CMK (cell line): ENCODE measurements around the gene KRTAP9-9.
"Not testable (repeated sequence)": the region's sequence is repeated elsewhere in the genome, so short reads cannot be mapped to it uniquely, and the experiment has no call there.

Source experiments
- DNase-seq: peaks from one replicate; pipeline ENCODE4 v3.0.0-alpha.2; 2010; ENCODE audit warnings: low read depth

Gene KRTAP9-9

DNA sequence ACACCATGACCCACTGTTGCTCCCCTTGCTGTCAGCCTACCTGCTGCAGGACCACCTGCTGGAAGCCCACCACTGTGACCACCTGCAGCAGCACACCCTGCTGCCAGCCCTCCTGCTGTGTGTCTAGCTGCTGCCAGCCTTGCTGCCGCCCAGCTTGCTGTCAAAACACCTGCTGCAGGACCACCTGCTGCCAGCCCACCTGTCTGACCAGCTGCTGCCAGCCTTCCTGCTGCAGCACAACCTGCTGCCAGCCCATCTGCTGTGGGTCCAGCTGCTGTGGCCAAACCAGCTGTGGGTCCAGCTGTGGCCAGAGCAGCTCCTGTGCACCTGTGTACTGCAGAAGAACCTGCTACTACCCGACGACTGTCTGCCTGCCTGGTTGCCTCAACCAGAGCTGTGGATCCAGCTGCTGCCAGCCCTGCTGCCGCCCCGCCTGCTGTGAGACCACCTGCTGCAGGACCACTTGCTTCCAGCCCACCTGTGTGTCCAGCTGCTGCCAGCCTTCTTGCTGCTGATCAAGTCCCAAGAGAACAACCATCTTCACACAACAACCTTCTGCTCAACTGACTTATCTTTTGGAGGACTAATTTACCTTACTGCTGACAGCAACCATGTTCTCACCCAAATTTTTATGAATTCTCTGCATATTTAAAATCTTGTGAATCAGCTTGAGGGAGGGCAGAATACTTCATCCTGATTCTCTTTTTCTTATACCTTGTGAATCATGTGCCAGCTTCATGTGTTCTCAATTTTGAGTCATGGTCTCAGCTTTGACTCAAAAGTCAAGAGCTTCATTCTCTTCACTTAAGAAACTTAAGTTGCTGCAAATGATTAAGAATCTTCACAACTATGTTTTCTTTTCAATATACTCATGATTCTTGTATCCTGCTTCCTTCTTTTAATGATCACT lies at the start of gene KRTAP9-9:
Gene KRTAP9-9, plus strand, starts transcription at position 4 of the 910 bp plus-strand sequence.
- not testable (repeated sequence) for DNase-seq

DNA sequence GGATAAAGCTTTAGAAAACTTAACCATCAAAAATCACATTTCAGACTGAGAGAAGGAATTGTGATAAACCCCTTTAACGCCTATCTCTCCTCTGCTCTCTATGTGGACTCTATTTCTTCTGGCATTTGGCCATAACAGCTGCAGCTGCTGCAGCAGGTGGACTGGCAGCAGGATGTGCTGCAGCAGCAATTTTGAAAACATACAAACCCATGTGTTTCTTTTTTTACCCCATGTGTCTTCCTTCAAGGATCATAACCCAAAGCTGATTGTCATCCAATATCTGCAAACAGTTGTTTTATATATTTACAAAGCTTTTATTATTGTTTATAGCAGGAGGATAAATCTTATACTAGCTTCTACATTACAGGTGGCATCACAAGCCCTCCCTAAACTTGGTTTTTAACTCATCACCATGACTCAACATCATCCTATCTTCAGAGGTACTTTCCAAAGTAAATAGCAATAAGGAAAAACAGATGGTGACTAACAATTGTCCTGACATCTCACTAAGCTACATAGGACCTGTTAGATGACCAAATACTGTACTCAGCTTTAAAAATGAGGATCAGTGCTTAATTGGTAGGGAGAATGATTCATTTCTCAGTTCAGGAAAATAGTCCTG lies 43.2 kb upstream of the KRTAP9-9 start:
- no peak for DNase-seq

GRCh38 chr17:41212524-41213169 lies 42.5 kb upstream of the KRTAP9-9 start:
- DNase-seq: no peak

DNA sequence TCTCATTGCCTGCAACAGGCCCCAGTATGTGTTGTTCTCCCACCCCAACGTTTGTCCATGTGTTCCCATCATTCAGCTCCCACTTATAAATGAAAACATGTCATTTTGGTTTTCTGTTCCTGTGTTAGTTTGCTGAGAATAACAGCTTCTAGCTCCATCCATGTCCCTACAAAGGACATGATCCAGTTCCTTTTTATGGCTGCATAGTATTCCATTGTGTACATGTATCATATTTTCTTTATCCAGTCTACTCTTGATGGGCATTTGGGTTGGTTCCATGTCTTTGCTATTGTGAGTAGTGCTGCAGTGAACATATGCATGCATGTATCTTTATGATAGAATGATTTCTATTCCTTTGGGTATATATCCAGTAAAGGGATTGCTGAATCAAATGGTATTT lies 39.5 kb upstream of the KRTAP9-9 start:
- no peak for DNase-seq

DNA sequence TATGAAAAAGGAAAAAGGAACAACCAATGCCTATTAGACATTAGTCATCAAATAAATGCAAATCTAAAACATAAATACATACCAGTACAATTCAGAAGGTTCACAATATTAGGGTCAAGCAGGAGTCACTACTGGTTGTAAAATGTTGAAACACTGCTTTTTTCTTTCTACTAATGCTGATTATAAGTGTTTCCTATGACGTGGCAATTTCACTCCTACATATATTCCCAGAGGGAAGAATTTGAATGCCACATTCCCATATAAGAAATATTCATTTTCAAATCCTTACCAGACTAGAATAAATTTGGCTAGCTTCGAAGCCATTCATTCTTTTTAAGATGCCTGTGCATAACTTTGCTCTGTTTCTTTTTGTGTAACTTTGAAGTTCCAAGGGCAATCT lies 31.4 kb upstream of the KRTAP9-9 start:
- DNase-seq: no peak

GRCh38 chr17:41226051-41226450 lies 29.1 kb upstream of the KRTAP9-9 start:
- DNase-seq: no peak

DNA sequence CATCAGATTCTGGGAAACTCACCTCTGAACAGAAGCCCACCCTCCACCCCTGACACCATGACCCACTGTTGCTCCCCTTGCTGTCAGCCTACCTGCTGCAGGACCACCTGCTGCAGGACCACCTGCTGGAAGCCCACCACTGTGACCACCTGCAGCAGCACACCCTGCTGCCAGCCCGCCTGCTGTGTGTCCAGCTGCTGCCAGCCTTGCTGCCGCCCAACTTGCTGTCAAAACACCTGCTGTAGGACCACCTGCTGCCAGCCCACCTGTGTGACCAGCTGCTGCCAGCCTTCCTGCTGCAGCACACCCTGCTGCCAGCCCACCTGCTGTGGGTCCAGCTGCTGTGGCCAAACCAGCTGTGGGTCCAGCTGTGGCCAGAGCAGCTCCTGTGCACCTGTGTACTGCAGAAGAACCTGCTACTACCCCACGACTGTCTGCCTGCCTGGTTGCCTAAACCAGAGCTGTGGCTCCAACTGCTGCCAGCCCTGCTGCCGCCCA lies 28.5 kb upstream of the KRTAP9-9 start, which contains the start of gene KRTAP9-2:
Gene KRTAP9-2, plus strand, starts transcription at position 51 of the 498 bp plus-strand sequence. Its CDS starts 7 bp downstream, at position 58.
- not testable (repeated sequence) for DNase-seq

GRCh38 chr17:41230094-41230493 lies 25.1 kb upstream of the KRTAP9-9 start:
- no peak for DNase-seq

GRCh38 chr17:41231731-41232130 lies 23.5 kb upstream of the KRTAP9-9 start:
- DNase-seq: no peak

GRCh38 chr17:41232399-41233105 lies 22.6 kb upstream of the KRTAP9-9 start, which contains the start of gene KRTAP9-3:
KRTAP9-3 (plus strand) TSS chr17:41232449; CDS start chr17:41232502, 53 bp downstream.
- DNase-seq: not testable (repeated sequence)

- not testable (repeated sequence) for DNase-seq
Observed at GRCh38 chr17:41237116-41237515, 18.1 kb upstream of the KRTAP9-9 start.

DNA sequence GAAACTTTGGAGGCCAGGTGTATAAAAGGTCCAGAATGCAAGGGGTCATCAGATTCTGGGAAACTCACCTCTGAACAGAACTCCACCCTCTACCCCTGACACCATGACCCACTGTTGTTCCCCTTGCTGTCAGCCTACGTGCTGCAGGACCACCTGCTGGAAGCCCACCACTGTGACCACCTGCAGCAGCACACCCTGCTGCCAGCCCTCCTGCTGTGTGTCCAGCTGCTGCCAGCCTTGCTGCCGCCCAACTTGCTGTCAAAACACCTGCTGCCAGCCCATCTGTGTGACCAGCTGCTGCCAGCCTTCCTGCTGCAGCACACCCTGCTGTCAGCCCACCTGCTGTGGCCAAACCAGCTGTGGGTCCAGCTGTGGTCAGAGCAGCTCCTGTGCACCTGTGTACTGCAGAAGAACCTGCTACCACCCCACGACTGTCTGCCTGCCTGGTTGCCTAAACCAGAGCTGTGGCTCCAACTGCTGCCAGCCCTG lies 17.2 kb upstream of the KRTAP9-9 start, which contains the start of gene KRTAP9-8:
Gene KRTAP9-8, plus strand, starts transcription at position 51 of the 489 bp plus-strand sequence. Its CDS starts 53 bp downstream, at position 104.
- not testable (repeated sequence) for DNase-seq

DNA sequence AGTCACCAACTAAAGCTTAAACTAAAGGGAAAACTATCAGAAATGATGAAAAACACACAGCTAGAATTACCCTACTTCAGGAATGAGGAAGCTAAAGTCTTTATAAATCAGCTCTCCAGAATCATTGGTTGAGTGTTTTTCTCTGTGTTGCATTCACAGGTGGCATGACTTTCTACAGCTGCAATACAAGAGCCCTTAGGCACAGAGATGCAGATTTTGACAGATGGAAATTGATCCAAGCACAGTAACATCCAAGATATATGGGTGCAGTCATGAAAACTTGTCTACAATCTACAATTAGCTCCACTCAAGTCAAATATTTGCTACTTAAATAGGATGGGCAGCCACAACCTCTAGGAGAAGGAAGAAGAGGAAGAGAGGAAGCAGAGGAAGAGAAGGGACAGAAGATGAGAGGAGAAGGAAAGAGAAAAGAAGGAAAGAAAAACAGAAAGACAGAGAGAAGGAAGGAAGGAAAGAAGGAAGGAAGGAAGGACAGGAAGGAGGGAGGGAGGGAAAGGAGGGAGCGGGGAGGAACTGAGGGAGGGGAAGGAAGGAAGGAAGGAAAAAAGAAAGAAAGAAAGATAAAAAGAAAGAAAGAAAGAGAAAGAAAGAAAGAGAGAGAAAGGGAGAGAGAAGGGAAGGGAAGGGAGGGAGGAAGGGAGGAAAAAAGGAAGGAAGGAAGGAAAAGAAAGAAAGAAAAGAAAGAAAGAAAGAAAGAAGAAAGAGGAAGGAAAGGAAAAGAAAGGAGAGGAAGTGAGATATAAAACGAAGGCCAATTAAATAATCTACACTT lies 8.0 kb upstream of the KRTAP9-9 start:
- not testable (repeated sequence) for DNase-seq

GRCh38 chr17:41249637-41250240 lies 5.4 kb upstream of the KRTAP9-9 start, which contains the start of gene KRTAP9-4:
KRTAP9-4 (plus strand) TSS chr17:41249687; CDS start chr17:41249721, 34 bp downstream.
- DNase-seq: not testable (repeated sequence)

- no peak for DNase-seq
Observed at GRCh38 chr17:41251261-41251660, 3.9 kb upstream of the KRTAP9-9 start.

- DNase-seq: no peak
Observed at GRCh38 chr17:41254861-41255260, 323 bp upstream of the KRTAP9-9 start.

GRCh38 chr17:41256291-41256685 lies 1.1 kb downstream of the KRTAP9-9 start:
- no peak for DNase-seq

DNA sequence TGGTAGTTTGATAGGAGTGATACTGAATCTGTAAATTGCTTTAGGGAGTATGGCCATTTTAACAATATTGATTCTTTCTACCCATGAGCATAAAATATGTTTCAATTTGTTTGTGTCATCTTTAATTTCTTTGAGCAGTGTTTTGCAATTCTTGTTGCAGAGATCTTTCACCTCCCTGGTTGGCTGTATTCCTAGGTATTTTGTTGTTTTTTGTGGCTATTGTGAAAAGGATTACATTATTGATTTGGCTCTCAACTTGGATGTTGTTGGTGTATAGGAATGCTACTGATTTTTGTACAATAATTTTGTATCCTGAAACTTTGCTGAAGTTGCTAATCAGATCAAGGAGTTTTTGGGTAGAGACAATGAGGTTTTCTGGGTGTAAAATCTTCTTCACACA lies 3.2 kb downstream of the KRTAP9-9 start:
- no peak for DNase-seq

GRCh38 chr17:41263212-41263611 lies 8.0 kb downstream of the KRTAP9-9 start:
- DNase-seq: no peak

- no peak for DNase-seq
Observed at GRCh38 chr17:41264599-41264998, 9.4 kb downstream of the KRTAP9-9 start.
